GM23248 (cell line): ENCODE data around the gene ATN1.

Source experiments
- EZH2 ChIP-seq: fragments of 200-600 bp; sonication (generic); IDR thresholded peaks from 2 replicates; pipeline ENCODE4 v1.6.1; 2018; ENCODE audit warnings: antibody characterized with exemption, mild to moderate bottlenecking; ENCODE audit not compliant: insufficient read depth, poor library complexity, severe bottlenecking
- EZH2phosphoT487 ChIP-seq: fragments of 200-600 bp; sonication (generic); IDR thresholded peaks from 2 replicates; pipeline ENCODE4 v1.6.1; 2018; ENCODE audit warnings: antibody characterized with exemption, moderate library complexity, mild to moderate bottlenecking, low read depth; ENCODE audit not compliant: insufficient read depth

- TF ChIP-seq EZH2 (no peak), EZH2phosphoT487 (no peak)
These were observed 10.1 kb upstream of the ATN1 start for GRCh38 chr12:6917491-6918231.
